ENCODE measurements around the gene IFNA5. TPM values are rescaled to one million over a fixed set of nuclear protein-coding genes. Genes with fewer than 3 reads are reported as not detected.

Gene IFNA5
- polyA plus RNA-seq, 1 experiment: not detected

GRCh38 chr9:21334701-21335632 is 29.9 kb upstream of the IFNA5 start, which contains the start of gene KLHL9:
KLHL9 (minus strand) TSS chr9:21335404; CDS start chr9:21334859, 545 bp downstream.
- POLR2A ChIA-PET: interaction anchor here (0.5 to 0.6 kb wide), 2 partner anchors 8 to 83 kb away, joined by 3 to 6 read pairs; no protein-coding TSS in a partner anchor
- CTCF ChIA-PET: interaction anchor here (0.6 to 1.9 kb wide), 11 partner anchors 9 to 819 kb away, joined by 3 to 7 read pairs (median 3); no protein-coding TSS in a partner anchor
- H3K27me3 ChIP-seq (ENCODE audit: control insufficient read depth, insufficient read depth, low read length): no peaks in the 10 kb centered on the region; the same call in 1 of the 2 replicates
- DNase-seq (ENCODE audit: low read depth): peak; percentile 49
- H3K36me3 ChIP-seq (ENCODE audit: control insufficient read depth, insufficient read depth, low read length): no peaks in the 10 kb centered on the region; the same call in 1 of the 2 replicates
- H3K4me3 ChIP-seq (ENCODE audit: low read depth, low read length): peak within 1 kb of the TSS; percentile 66
- no peak for TF ChIP-seq CTCF (IDR thresholded peaks at IDR 0.05; ENCODE audit: insufficient read depth, low read depth, low read length)

GRCh38 chr9:21333226-21333625 is 28.1 kb upstream of the IFNA5 start:
- H3K36me3 ChIP-seq (ENCODE audit: control insufficient read depth, insufficient read depth, low read length): no peaks in the 10 kb centered on the region; the same call in 1 of the 2 replicates
- H3K4me3 ChIP-seq (ENCODE audit: low read depth, low read length): no peak overlapping the region
- no peaks in the 10 kb centered on the region for H3K27me3 ChIP-seq (ENCODE audit: control insufficient read depth, insufficient read depth, low read length)
- TF ChIP-seq CTCF (IDR thresholded peaks at IDR 0.05; ENCODE audit: insufficient read depth, low read depth, low read length): no peak
- no peak for DNase-seq (ENCODE audit: low read depth)
- CTCF ChIA-PET: interaction anchor here (1.5 to 1.9 kb wide), 4 partner anchors 10 to 97 kb away, joined by 4 to 6 read pairs (median 4); no protein-coding TSS in a partner anchor
- POLR2A ChIA-PET: no interaction called here

- H3K4me3 ChIP-seq (ENCODE audit: low read depth, low read length): no peak overlapping the region
- CTCF ChIA-PET: interaction anchor here (1.2 to 1.9 kb wide), 3 partner anchors 64 to 96 kb away, joined by 3 to 5 read pairs (median 4); no protein-coding TSS in a partner anchor
- no peaks in the 10 kb centered on the region for H3K27me3 ChIP-seq (ENCODE audit: control insufficient read depth, insufficient read depth, low read length)
- H3K36me3 ChIP-seq (ENCODE audit: control insufficient read depth, insufficient read depth, low read length): no peaks in the 10 kb centered on the region; the same call in 1 of the 2 replicates
- TF ChIP-seq CTCF (IDR thresholded peaks at IDR 0.05; ENCODE audit: insufficient read depth, low read depth, low read length): no peak
- POLR2A ChIA-PET: interaction anchor here (0.6 kb wide), 1 partner anchor 71 kb away, joined by 9 read pairs; no protein-coding TSS in a partner anchor
- DNase-seq (ENCODE audit: low read depth): no peak
Measured at GRCh38 chr9:21331676-21332402, 26.7 kb upstream of the IFNA5 start.

GRCh38 chr9:21326526-21327139 is 21.5 kb upstream of the IFNA5 start:
- POLR2A ChIA-PET: interaction anchor here (0.7 kb wide), 1 partner anchor 9 kb away, joined by 3 read pairs; no protein-coding TSS in a partner anchor
- no peak for DNase-seq (ENCODE audit: low read depth)
- H3K27me3 ChIP-seq (ENCODE audit: control insufficient read depth, insufficient read depth, low read length): no peaks in the 10 kb centered on the region
- H3K4me3 ChIP-seq (ENCODE audit: low read depth, low read length): no peak overlapping the region
- CTCF ChIA-PET: interaction anchor here (0.7 to 10.4 kb wide), 16 partner anchors 9 to 475 kb away, joined by 3 to 67 read pairs (median 4); partner anchors contain the start of genes KLHL9 and MTAP
- peak; percentile 68 for TF ChIP-seq CTCF (IDR thresholded peaks at IDR 0.05; ENCODE audit: insufficient read depth, low read depth, low read length)
- peaks cover 2% of the 10 kb centered on the region for H3K36me3 ChIP-seq (ENCODE audit: control insufficient read depth, insufficient read depth, low read length)

All from BJ (cell line).